Mammary epithelial cell (primary cell): ENCODE measurements around the gene TRPM8.

Source experiments
- CTCF ChIP-seq, 2 donors: IDR thresholded peaks in 1 of 2; conservative IDR thresholded peaks in 1 of 2; 2 replicates each; pipeline ENCODE4 v1.5.1; 2011 to 2012; ENCODE audit warnings: inconsistent platforms in 2 of 2, low read length in 2 of 2, mild to moderate bottlenecking in 2 of 2, control low read depth in 1 of 2, low read depth in 1 of 2; ENCODE audit not compliant: insufficient read depth in 1 of 2; ENCODE audit errors: extremely low read depth in 1 of 2
- EZH2 ChIP-seq: IDR thresholded peaks from 2 replicates; pipeline ENCODE4 v1.6.1; 2012; ENCODE audit warnings: low read length, inconsistent platforms, borderline replicate concordance

GRCh38 chr2:234001380-234002160 is 84.4 kb downstream of the TRPM8 start:
- no peak for TF ChIP-seq CTCF (conservative IDR thresholded peaks at IDR 0.05 in 1 of 2, IDR thresholded peaks at IDR 0.05 in 1 of 2; ENCODE audit: extremely low read depth in 1 of 2, insufficient read depth in 1 of 2, low read depth in 1 of 2, low read length in 2 of 2)
- TF ChIP-seq EZH2: no peak
